Dermis blood vessel endothelial cell (primary cell): ENCODE results near the gene ASB3. TPM values are rescaled to one million over a fixed set of nuclear protein-coding genes. Genes with fewer than 3 reads are reported as not detected.
"Not testable (repeated sequence)": the region's sequence is repeated elsewhere in the genome, so short reads cannot be mapped to it uniquely, and the experiment has no call there.

Experiments
- DNase-seq: peaks from one replicate; pipeline ENCODE4 v3.0.0; 2010
- total RNA-seq: library from RNA; depleted of rRNA; stranded (reverse); fragments of >200 nt; gene quantifications from 2 replicates; pipeline ENCODE4 v1.2.3, GENCODE V29; 2014

Gene ASB3
- total RNA-seq, 1 donor from 2014 or later, result 28.6 TPM

DNA sequence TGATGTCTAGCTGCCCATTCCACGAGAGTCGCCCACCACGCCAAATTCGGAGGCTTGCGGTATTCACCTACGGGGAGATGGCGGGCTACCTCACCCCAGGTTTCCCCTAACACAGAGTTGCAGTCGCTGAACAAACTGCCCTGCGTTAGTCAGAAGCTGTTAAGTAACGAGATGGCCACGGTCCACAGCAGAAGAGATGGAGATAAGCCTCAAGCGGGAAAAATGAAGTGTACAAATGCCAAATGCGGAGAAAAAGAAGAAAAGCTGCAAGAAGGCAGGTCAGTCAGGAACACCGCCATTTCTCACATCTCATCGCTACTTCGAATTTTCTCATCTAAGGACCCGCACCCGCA is 425 bp downstream of the ASB3 start:
- peak; percentile 55 for DNase-seq

- DNase-seq, result no peak
Measured at GRCh38 chr2:53785366-53785765, 1.4 kb downstream of the ASB3 start.

- DNase-seq, result no peak
Measured at GRCh38 chr2:53784436-53784835, 2.3 kb downstream of the ASB3 start.

- DNase-seq, result no peak
Measured at GRCh38 chr2:53782676-53783075, 4.1 kb downstream of the ASB3 start.

GRCh38 chr2:53780056-53780455 is 6.7 kb downstream of the ASB3 start:
- DNase-seq, result no peak

DNA sequence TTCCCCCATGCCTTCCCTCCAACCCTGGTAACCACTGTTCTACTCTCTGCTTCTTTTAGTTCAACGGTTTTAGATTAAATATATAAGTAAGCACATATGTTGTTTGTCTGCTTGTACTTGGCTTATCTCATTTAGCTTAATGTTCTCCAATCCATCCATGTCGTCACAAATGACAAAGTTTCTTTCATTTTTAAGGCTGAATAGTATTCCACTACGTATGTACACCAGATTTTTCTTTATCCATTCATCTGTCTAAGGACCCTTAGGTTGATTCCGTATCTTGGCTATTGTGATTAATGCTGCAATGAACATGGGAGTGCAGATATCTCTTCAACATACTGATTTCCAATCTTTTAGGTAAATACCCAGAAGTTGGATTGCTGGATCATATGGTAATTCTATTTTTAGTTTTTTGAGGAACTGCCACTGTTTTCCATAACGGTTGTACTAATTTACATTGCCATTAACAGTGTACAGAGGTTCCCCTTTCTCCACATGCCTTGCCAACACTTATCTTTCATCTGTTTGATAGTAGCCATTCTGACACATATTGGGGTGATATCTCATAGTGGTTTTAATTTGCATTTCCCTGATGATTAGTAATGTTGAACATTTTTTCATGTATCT is 8.1 kb downstream of the ASB3 start:
- no peak for DNase-seq

DNA sequence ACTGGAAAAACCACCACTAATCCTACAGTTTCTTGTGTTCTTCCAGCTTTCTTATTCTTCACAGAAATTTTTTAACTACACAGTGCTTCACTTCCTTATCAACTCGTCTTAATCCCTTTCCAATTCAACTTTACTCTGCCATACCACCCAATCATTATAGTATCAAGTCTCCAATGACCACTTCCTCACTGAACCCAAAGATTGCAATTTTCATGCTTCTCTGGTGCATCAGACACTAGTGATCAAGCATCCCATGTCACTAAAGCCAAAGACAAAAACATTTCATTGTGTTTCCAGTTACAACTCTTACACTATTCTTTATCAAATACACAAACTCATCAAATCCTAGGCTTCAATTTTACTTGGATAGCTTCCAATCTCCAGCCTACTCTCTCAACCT is 9.6 kb downstream of the ASB3 start:
- DNase-seq, result no peak

DNA sequence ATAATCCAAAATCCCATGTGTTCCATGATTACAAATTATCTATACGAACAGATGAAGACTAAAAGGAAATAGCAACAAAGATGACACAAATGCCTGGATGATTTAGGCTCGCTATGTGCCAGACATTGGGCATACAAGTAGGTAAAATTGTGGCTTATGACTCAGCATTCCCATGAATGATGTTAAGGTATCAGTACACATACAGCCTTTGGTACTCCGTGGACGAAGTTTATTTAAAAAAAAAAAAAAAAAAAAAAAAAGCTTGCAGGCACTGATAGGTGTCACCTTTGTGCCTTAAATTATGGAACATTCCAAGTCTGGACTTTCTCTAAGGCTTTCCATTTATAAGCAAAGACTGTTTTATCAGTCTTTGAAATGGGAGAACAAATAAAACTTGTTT is 16.5 kb downstream of the ASB3 start:
- no peak for DNase-seq

DNA sequence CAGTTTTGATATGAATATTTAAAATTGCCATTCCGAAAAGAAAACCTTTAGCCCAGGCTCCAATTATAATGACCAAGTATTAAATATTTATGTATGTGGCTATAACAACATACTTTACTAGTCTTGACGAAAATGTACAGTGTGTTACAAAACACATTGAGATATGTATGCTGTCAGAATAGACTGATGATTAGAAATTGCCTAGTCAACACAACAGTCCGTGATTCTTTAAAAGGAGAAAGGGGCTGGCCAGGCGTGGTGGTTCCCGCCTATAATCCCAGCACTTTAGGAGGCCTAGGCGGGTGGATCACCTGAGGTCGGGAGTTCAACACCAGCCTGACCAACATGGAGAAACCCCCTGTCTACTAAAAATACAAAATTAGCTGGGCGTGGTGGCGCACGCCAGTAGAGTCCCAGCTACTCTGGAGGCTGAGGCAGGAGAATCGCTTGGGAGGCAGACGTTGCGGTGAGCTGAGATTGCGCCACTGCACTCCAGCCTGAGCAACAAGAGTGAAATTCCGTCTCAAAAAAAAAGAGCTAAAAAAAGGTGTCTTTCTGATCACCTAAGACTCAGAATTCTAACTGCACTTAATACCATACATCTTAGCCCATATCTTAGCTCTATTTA is 17.3 kb downstream of the ASB3 start:
- no peak for DNase-seq

GRCh38 chr2:53768242-53768542 is 18.6 kb downstream of the ASB3 start:
- DNase-seq, result no peak

DNA sequence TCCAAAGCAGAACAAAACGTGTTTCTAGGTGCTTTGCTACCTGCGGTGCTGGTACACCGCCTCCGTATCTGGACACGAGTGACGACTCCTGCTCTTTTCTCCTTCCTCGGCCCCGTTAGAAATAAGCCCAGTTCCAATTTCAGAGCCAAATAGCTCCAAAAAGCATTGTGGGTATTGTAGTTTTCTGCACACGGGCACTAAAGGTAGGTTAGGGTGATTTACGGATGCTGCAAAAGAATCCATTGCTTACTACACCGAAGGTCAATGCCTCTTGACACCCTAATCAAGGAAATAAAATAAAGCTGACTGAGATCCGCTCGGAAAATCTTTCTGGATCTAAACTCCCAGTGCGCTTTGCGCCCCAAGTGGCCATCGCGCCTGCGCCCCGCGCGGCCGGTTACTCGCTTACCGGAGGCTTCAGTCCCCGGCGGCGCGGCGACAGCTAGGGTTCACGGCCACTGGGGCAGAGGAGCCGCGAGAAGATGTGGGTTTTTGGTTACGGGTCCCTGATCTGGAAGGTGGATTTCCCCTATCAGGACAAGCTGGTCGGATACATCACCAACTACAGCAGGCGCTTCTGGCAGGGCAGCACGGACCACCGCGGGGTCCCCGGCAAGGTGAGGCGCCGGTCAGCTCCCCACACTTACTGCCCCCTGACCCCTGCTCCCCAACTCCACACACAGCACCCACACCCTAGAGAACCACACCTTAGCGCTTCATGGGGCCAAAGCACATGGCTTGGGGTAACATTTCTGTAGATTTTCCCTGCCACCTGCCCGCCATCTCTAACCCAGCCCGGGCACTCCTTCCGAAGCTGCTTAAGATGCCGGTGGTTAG is 19.1 kb downstream of the ASB3 start, which contains the start of gene CHAC2:
Gene CHAC2, plus strand, starts transcription at position 400 of the 837 bp plus-strand sequence. Its CDS starts 83 bp downstream, at position 483.
- peak; percentile 91 for DNase-seq

DNA sequence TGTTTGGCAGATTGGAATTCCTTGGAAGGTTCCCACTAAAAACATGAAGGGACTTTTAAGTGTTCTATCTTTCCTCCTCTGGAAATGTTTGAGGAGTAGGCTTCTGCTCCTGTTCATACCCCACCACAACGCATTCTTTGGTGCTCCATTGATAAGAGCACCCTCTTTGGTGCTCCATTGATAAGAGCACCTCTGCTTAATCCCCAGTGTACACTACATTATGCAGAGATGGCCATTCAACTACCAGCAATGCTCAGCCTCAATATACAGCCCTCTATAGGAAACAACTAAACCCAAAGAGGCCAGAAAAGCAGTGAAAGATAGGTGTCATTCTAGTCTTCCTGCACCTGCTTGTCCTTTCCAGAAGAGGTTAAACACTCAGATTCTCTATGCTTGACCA is 21.0 kb downstream of the ASB3 start:
- DNase-seq, result no peak

DNA sequence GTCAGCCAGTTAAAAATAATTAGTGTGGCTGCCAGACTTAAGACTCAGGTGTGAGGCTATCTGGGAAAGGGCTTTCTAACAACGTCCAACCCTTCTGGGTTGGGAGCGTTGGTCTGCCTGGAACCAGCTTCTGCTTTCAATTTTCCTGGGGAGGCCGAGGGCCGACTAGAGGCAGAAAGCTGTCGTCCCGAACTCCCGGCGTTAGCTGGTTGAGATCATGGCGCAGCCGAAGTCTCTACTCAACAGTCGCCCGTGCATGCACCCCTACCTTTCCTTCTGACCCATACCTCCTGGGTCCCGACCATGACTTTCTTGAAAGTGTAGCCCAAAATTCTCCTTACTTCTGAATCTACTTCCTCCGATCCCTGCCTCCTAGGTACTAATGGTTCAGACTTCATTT is 29.5 kb downstream of the ASB3 start:
- DNase-seq, result not testable (repeated sequence)

DNA sequence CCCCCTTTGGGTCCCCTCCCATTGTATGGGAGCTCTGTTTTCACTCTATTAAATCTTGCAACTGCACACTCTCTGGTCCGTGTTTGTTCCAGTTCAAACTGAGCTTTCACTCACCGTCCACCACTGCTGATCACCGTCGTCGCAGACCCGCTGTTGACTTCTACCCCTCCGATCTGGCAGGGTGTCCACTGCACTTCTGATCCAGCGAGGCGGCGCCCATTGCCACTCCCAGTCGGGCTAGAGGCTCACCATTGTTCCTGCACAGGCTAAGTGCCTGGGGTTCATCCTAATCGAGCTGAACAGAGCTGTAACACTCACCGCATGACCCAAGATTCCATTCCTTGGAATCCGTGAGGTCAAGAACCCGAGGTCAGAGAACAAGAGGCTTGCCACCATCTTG is 30.1 kb downstream of the ASB3 start:
- no peak for DNase-seq

DNA sequence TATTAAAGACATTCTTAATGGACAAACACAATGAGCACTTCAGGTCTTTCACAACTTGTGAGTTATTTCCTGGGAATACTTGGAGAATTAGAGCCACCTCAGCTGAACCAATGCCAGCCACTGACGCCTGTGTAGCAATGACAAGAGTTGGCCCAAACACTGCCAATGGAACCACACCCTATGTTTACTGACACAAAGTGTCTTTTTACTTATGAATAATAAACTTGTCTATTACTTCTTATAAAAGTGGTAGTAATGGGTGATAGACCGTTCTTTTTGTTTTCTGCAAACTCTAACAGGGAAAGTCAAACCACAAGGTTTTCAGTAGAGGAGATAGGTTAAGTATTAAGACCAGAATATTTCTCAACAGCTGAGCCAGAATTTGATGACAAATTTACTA is 31.6 kb downstream of the ASB3 start:
- DNase-seq, result no peak

DNA sequence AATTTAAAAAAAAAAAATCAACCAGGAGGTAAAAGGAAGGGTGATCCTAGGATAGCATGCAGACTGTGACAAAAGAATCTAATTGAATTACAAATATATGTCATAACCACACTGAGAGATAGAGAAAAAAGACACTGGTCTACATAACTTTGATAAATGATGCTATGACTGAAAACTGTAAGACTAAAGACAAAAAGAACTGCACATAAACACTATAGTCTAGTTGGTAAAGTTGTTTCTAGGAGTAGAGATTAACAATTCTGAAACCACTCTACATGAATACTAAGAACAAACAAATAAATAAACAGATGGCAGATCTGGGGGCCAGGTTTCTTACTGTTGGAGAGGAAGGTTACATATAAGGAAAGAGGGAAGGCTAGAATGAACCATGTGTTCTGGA is 33.7 kb downstream of the ASB3 start:
- DNase-seq, result no peak

DNA sequence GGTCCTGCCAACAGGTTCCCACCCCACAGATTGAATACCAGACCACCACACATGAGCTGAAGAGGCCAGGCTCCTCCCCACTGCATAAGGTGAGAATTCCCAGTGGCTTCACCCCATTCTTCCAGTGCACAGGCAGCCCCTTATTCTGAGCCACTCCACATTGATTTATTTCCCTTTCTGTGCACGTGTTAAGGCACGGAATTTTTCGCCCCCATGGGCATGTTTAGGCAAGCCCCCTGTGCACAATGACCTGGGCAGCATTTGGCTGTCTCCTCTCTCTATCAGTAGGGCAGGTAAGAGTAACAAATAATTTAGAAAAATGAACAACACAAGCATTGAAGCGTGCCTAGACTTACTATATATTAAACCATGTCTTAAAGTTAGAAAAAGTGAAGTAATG is 34.4 kb downstream of the ASB3 start:
- DNase-seq, result no peak

DNA sequence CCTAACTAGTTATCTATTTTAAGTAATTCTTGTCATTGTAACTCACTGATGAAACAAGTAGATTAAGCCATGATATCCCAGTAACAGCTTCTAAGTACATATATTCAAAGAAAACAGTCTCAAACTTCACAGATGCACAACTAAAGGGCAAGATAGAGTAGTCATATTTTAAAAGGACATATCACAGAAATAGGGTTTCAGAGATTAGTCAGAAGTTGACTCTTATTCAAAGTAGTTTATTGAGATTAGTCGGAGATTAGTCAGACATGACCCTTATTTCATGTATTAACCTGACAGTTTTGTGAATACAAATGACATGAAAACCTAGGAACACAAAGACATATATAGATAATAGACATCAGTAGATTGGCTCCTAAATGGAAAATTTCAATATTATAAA is 35.0 kb downstream of the ASB3 start:
- DNase-seq, result peak; percentile 11

DNA sequence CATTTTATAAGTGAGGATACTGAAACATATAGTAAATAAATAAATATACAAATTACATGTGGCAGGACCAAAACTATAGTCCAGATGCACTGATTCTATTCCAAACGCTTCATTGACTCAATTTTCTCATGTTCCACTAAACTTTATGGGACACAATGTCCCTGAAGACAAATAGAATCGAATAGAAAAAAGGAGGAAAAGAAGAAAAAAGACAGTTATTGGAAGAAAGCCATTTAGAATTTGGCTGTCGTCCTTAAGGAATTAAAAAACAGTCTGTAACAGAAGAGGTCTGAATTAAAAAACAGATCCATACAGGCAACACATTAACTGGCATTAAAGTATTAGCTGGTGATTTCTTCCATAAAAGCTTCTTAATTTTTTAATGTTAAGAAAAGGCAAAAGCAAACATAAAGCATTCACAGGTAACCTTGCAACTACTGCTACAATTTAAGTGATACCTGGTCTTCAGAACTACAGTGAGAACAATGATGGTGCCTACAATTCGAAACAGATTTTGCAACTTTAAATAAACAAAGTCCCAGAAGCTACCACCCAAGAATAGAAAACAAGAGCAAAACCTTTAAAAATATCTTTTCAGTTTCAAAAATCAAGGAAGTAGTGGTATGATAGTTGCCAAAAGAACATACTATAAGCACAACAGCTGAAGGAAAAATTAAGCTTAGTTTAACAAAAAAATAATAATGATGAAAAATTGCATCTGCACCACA is 36.5 kb downstream of the ASB3 start:
- DNase-seq, result no peak

DNA sequence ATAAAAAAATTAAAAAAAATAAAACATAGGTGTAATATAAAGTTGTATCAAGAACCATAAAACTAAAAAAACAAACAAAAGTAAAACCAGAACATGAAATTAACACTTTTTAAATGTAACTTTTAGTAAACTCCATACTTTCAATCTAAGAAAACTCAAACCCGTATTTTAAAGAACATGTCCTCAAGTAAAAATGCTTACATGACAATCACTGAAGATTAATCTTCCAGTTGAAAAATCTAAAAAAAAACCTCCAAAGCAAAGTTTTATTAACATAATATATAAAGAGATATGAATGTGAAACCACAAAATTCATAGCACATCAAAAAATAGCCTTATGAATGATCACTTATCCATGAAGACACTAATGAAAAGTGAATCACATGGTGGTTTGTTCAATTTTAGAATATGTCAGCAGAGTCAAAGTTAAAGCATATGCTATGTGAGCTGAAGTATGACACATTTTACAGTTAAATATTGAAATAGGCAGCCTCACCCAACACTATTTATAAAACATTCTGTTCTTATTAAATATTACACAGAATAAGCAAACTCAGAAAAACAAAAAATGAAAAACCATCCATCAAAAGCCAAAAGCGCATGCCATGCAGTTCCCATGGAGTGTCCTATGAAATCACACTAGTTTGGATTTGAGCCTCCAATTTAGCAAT is 42.2 kb downstream of the ASB3 start:
- DNase-seq, result no peak

- DNase-seq, result peak; percentile 59
Measured at GRCh38 chr2:53740170-53740569, 46.6 kb downstream of the ASB3 start.

- no peak for DNase-seq
Measured at GRCh38 chr2:53739032-53739431, 47.7 kb downstream of the ASB3 start.

- DNase-seq, result no peak
Measured at GRCh38 chr2:53737091-53737490, 49.7 kb downstream of the ASB3 start.
